ENCODE data around the gene XYLT1. TPM values are rescaled to one million over a fixed set of nuclear protein-coding genes. Genes with fewer than 3 reads are reported as not detected.

XYLT1 gene
- total RNA-seq, 1 donor from 2014 or later, result under 0.01 TPM

DNA sequence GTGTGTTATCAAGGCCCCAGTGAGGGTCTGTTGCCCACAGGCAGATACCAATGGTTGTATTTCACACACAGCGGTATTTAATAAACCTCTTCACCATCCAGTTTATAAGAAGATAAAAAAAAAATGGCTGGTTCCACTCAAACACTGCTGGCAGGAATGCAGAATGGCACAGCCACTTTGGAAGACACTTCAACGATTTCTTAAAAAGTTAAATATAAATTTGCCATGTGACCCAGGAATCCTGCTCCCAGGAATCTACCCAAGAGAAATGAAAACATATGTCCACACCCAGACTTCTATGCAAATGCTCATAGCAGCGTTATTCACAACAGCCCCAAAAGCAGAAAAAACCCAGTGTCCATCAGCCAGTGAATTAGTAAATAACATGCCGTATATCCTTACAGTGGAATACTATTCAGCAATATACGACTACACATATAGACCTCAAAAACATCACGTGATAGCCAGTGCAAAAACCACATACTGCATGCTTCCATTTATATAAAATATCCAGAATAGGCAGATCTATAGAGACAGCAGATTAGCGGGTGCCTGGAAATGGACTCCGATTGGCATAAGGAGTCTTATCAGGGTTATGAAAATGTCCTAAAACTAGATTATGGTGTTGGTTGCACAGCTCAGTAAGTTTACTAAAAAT is 38.7 kb downstream of the XYLT1 start:
- H3K27me3 ChIP-seq (ENCODE audit: control insufficient read depth, insufficient read depth, low read length), result no peaks in the 10 kb centered on the region
- no peaks in the 10 kb centered on the region for H3K36me3 ChIP-seq (ENCODE audit: control insufficient read depth, insufficient read depth, low read length)
- FAIRE-seq (no peak), DNase-seq (ENCODE audit: low read depth) (no peak)
- no peak overlapping the region for H3K4me3 ChIP-seq (ENCODE audit: low read depth, low read length)
- TF ChIP-seq, protein P1, sequence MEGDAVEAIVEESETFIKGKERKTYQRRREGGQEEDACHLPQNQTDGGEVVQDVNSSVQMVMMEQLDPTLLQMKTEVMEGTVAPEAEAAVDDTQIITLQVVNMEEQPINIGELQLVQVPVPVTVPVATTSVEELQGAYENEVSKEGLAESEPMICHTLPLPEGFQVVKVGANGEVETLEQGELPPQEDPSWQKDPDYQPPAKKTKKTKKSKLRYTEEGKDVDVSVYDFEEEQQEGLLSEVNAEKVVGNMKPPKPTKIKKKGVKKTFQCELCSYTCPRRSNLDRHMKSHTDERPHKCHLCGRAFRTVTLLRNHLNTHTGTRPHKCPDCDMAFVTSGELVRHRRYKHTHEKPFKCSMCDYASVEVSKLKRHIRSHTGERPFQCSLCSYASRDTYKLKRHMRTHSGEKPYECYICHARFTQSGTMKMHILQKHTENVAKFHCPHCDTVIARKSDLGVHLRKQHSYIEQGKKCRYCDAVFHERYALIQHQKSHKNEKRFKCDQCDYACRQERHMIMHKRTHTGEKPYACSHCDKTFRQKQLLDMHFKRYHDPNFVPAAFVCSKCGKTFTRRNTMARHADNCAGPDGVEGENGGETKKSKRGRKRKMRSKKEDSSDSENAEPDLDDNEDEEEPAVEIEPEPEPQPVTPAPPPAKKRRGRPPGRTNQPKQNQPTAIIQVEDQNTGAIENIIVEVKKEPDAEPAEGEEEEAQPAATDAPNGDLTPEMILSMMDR (IDR thresholded peaks at IDR 0.05; ENCODE audit: insufficient read depth, low read length, severe bottlenecking), result no peak

GRCh38 chr16:17431012-17431411 is 39.7 kb downstream of the XYLT1 start:
- H3K27me3 ChIP-seq (ENCODE audit: control insufficient read depth, insufficient read depth, low read length), result no peaks in the 10 kb centered on the region
- no peak for FAIRE-seq
- TF ChIP-seq, protein P1 (IDR thresholded peaks at IDR 0.05; ENCODE audit: insufficient read depth, low read length, severe bottlenecking), result no peak

GRCh38 chr16:17426451-17426850 is 44.3 kb downstream of the XYLT1 start:
- no peak for FAIRE-seq
- TF ChIP-seq, protein P1 (IDR thresholded peaks at IDR 0.05; ENCODE audit: insufficient read depth, low read length, severe bottlenecking), result no peak
- Histone ChIP-seq H3K36me3 (ENCODE audit: control insufficient read depth, insufficient read depth, low read length) (no peaks in the 10 kb centered on the region), H3K27me3 (ENCODE audit: control insufficient read depth, insufficient read depth, low read length) (no peaks in the 10 kb centered on the region), H3K4me3 (ENCODE audit: low read depth, low read length) (no peak overlapping the region)
- no peak for DNase-seq (ENCODE audit: low read depth)

More at GRCh38 chr16:17431012-17431411, 39.7 kb downstream of the XYLT1 start:
- DNase-seq (ENCODE audit: low read depth), result no peak
- Histone ChIP-seq H3K4me3 (ENCODE audit: low read depth, low read length) (no peak overlapping the region), H3K36me3 (ENCODE audit: control insufficient read depth, insufficient read depth, low read length) (no peaks in the 10 kb centered on the region)

DNA sequence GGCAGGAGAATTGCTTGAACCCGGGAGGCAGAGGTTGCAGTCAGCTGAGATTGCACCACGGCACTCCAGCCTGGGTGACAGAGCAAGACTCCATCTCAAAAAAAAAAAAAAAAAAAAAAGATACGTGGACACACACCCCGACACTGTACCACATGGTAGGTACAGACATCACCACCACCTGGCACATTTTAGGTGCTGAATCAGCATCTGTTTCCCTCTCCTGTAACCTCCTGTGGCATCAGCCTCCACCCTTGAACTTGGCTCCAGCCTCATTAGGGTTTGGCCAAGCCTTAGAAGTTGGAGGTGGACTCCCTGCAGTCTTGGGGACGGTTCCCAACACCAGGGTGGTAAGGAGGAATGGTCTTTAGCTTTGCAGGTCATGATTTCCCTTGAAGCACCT is 46.0 kb downstream of the XYLT1 start:
- no peak for FAIRE-seq
- TF ChIP-seq, protein P1 (IDR thresholded peaks at IDR 0.05; ENCODE audit: insufficient read depth, low read length, severe bottlenecking), result no peak
- no peaks in the 10 kb centered on the region for H3K36me3 ChIP-seq (ENCODE audit: control insufficient read depth, insufficient read depth, low read length)
- no peak for DNase-seq (ENCODE audit: low read depth)
- H3K27me3 ChIP-seq (ENCODE audit: control insufficient read depth, insufficient read depth, low read length), result no peaks in the 10 kb centered on the region
- H3K4me3 ChIP-seq (ENCODE audit: low read depth, low read length), result no peak overlapping the region

GRCh38 chr16:17423221-17423620 is 47.5 kb downstream of the XYLT1 start:
- DNase-seq (ENCODE audit: low read depth) (no peak), FAIRE-seq (no peak)
- TF ChIP-seq, protein P1 (IDR thresholded peaks at IDR 0.05; ENCODE audit: insufficient read depth, low read length, severe bottlenecking), result no peak
- no peaks in the 10 kb centered on the region for H3K36me3 ChIP-seq (ENCODE audit: control insufficient read depth, insufficient read depth, low read length)
- no peaks in the 10 kb centered on the region for H3K27me3 ChIP-seq (ENCODE audit: control insufficient read depth, insufficient read depth, low read length)
- H3K4me3 ChIP-seq (ENCODE audit: low read depth, low read length), result no peak overlapping the region

- DNase-seq (ENCODE audit: low read depth), result no peak
- TF ChIP-seq, protein P1 (IDR thresholded peaks at IDR 0.05; ENCODE audit: insufficient read depth, low read length, severe bottlenecking), result no peak
Observed at GRCh38 chr16:17420816-17421215, 49.9 kb downstream of the XYLT1 start.

More at GRCh38 chr16:17420816-17421215, 49.9 kb downstream of the XYLT1 start:
- Histone ChIP-seq H3K36me3 (ENCODE audit: control insufficient read depth, insufficient read depth, low read length) (no peaks in the 10 kb centered on the region), H3K4me3 (ENCODE audit: low read depth, low read length) (no peak overlapping the region), H3K27me3 (ENCODE audit: control insufficient read depth, insufficient read depth, low read length) (no peaks in the 10 kb centered on the region)
- no peak for FAIRE-seq

Measured in bronchial epithelial cell (primary cell).